SK-N-SH treated with all-trans-retinoic acid at 6 μM for 48 hours (cell line): ENCODE measurements around the gene NOS3.

Experiments used
- ATAC-seq: fragments of 200-7000 bp; cut with Tn5 transposase; 3 replicates; pipeline ENCODE4 v1.9.1; 2020; ENCODE audit warnings: mild to moderate bottlenecking, moderate library complexity
- BACH2 ChIP-seq: fragments of 250-450 bp; sonication (Bioruptor Pico); IDR thresholded peaks from 2 replicates; pipeline ENCODE4 v1.9.0; 2021; ENCODE audit warnings: mild to moderate bottlenecking, borderline replicate concordance
- CREB5 ChIP-seq: fragments of 250-450 bp; sonication (Bioruptor Pico); IDR thresholded peaks from 2 replicates; pipeline ENCODE4 v1.5.1; 2020; ENCODE audit warnings: low read depth, mild to moderate bottlenecking, moderate library complexity
- CSDC2 ChIP-seq: fragments of 250-450 bp; sonication (Bioruptor Pico); IDR thresholded peaks from 2 replicates; pipeline ENCODE4 v1.5.0; 2020; ENCODE audit warnings: mild to moderate bottlenecking, moderate library complexity
- CSRNP3 ChIP-seq: fragments of 250-450 bp; sonication (Bioruptor Pico); IDR thresholded peaks from 2 replicates; pipeline ENCODE4 v1.5.1; 2021; ENCODE audit warnings: mild to moderate bottlenecking, moderate library complexity
- ESRRG ChIP-seq: fragments of 250-450 bp; sonication (Bioruptor Pico); IDR thresholded peaks from 2 replicates; pipeline ENCODE4 v1.6.1; 2021; ENCODE audit warnings: mild to moderate bottlenecking
- GLIS3 ChIP-seq: fragments of 250-450 bp; sonication (Bioruptor Pico); IDR thresholded peaks from 2 replicates; pipeline ENCODE4 v1.5.0; 2020; ENCODE audit warnings: mild to moderate bottlenecking, moderate library complexity
- OSR1 ChIP-seq: fragments of 250-450 bp; sonication (Bioruptor Pico); IDR thresholded peaks from 2 replicates; pipeline ENCODE4 v1.8.0; 2022; ENCODE audit warnings: moderate library complexity, mild to moderate bottlenecking, inconsistent platforms
- PATZ1 ChIP-seq: fragments of 250-450 bp; sonication (Bioruptor Pico); IDR thresholded peaks from 2 replicates; pipeline ENCODE4 v1.8.0; 2020; ENCODE audit warnings: mild to moderate bottlenecking, moderate library complexity, borderline replicate concordance
- POU6F1 ChIP-seq: fragments of 250-450 bp; sonication (Bioruptor Pico); IDR thresholded peaks from 2 replicates; pipeline ENCODE4 v1.8.0; 2021; ENCODE audit warnings: low read depth, mild to moderate bottlenecking, moderate library complexity, borderline replicate concordance
- PPARA ChIP-seq: fragments of 250-450 bp; sonication (Bioruptor Pico); IDR thresholded peaks from 2 replicates; pipeline ENCODE4 v1.5.0; 2020; ENCODE audit warnings: mild to moderate bottlenecking, borderline replicate concordance
- RARB ChIP-seq: fragments of 250-450 bp; sonication (Bioruptor Pico); IDR thresholded peaks from 2 replicates; pipeline ENCODE4 v1.8.0; 2021; ENCODE audit warnings: mild to moderate bottlenecking, moderate library complexity
- SNAI2 ChIP-seq: fragments of 250-450 bp; sonication (Bioruptor Pico); IDR thresholded peaks from 2 replicates; pipeline ENCODE4 v1.5.0; 2020; ENCODE audit warnings: mild to moderate bottlenecking, moderate library complexity
- TCF4 ChIP-seq: fragments of 250-450 bp; sonication (Bioruptor Pico); IDR thresholded peaks from 2 replicates; pipeline ENCODE4 v1.8.0; 2021; ENCODE audit warnings: mild to moderate bottlenecking, moderate library complexity, borderline replicate concordance
- TOX ChIP-seq: fragments of 250-450 bp; sonication (Bioruptor Pico); IDR thresholded peaks from 2 replicates; pipeline ENCODE4 v1.8.0; 2021; ENCODE audit warnings: mild to moderate bottlenecking, moderate library complexity, borderline replicate concordance
- TSHZ2 ChIP-seq: fragments of 250-450 bp; sonication (Bioruptor Pico); IDR thresholded peaks from 2 replicates; pipeline ENCODE4 v1.5.0; 2020; ENCODE audit warnings: mild to moderate bottlenecking, moderate library complexity
- ZC3H10 ChIP-seq: fragments of 250-450 bp; sonication (Bioruptor Pico); IDR thresholded peaks from 2 replicates; pipeline ENCODE4 v1.5.1; 2021; ENCODE audit warnings: mild to moderate bottlenecking, moderate library complexity
- ZFP3 ChIP-seq: fragments of 250-450 bp; sonication (Bioruptor Pico); IDR thresholded peaks from 2 replicates; pipeline ENCODE4 v1.5.0; 2020; ENCODE audit warnings: mild to moderate bottlenecking, moderate library complexity
- ZFP30 ChIP-seq: fragments of 450-650 bp; formaldehyde crosslinking; IDR thresholded peaks from 2 replicates; pipeline ENCODE4 v1.5.0; 2022; ENCODE audit warnings: mild to moderate bottlenecking, moderate library complexity
- ZNF8 ChIP-seq: fragments of 450-650 bp; formaldehyde crosslinking; IDR thresholded peaks from 2 replicates; pipeline ENCODE4 v1.5.0; 2020; ENCODE audit warnings: mild to moderate bottlenecking, moderate library complexity

NOS3 gene

GRCh38 chr7:151028948-151029501 lies 38.2 kb downstream of the NOS3 start:
- no peak for ATAC-seq
- no peak for TF ChIP-seq ZFP3 (CRISPR knock-in tag)
- no peak; the same call in 1 of the 2 replicates for TF ChIP-seq SNAI2 (CRISPR knock-in tag)
- TF ChIP-seq PPARA (CRISPR knock-in tag): no peak
- TF ChIP-seq CSRNP3 (CRISPR knock-in tag): no peak
- no peak for TF ChIP-seq ZFP30
- no peak for TF ChIP-seq OSR1 (CRISPR knock-in tag)
- no peak for TF ChIP-seq RARB (CRISPR knock-in tag)
- TF ChIP-seq ZNF8 (CRISPR knock-in tag): no peak
- TF ChIP-seq GLIS3 (CRISPR knock-in tag): no peak
- TF ChIP-seq TSHZ2 (CRISPR knock-in tag): no peak
- TF ChIP-seq TCF4 (CRISPR knock-in tag): no peak
- TF ChIP-seq BACH2 (CRISPR knock-in tag): no peak
- no peak for TF ChIP-seq POU6F1 (CRISPR knock-in tag)
- TF ChIP-seq ZC3H10: no peak
- TF ChIP-seq TOX: no peak
- no peak for TF ChIP-seq PATZ1 (CRISPR knock-in tag)
- no peak for TF ChIP-seq CSDC2 (CRISPR knock-in tag)
- TF ChIP-seq CREB5: no peak
- TF ChIP-seq, all 23 proteins: peak for 0

GRCh38 chr7:151031011-151031410 lies 40.2 kb downstream of the NOS3 start:
- TF ChIP-seq ZNF8 (CRISPR knock-in tag) (no peak), TSHZ2 (CRISPR knock-in tag) (no peak), CREB5 (no peak), ESRRG (CRISPR knock-in tag) (no peak), PATZ1 (CRISPR knock-in tag) (no peak)
- ATAC-seq: no peak
